ENCODE results near the gene PCNX2. TPM values are rescaled to one million over a fixed set of nuclear protein-coding genes. Genes with fewer than 3 reads are reported as not detected.

PCNX2 gene
- total and polyA plus RNA-seq, 2 of the 8 experiments (the other 6 are each of a cell fraction or from before 2014, with no cell fraction given) = 46.1 to 57.6 TPM

GRCh38 chr1:233189526-233189925 lies 106.0 kb downstream of the PCNX2 start:
- Histone ChIP-seq H3K18ac (ENCODE audit: extremely low read depth, low read length) (no peak overlapping the region), H4K20me1 (replicated peaks in 1 of 2; ENCODE audit: control insufficient read depth in 1 of 2, insufficient read depth in 2 of 2, low read length in 2 of 2) (no peaks in the 10 kb centered on the region), H4K8ac (ENCODE audit: extremely low read depth, insufficient read depth, low read length) (no peak overlapping the region), H3K14ac (ENCODE audit: insufficient read length) (no peak overlapping the region), H3K27me3 (replicated peaks in 1 of 4; ENCODE audit: control insufficient read depth in 3 of 4, extremely low read depth in 1 of 4, insufficient read depth in 3 of 4, low read length in 3 of 4) (no peaks in the 10 kb centered on the region), H3K27ac (ENCODE audit: low read depth, low read length) (no peak overlapping the region), H2BK20ac (ENCODE audit: low read length) (no peak overlapping the region), H3K9ac (replicated peaks in 1 of 4; ENCODE audit: extremely low read depth in 1 of 4, low read depth in 3 of 4, low read length in 3 of 4) (no peak overlapping the region), H3K79me2 (ENCODE audit: control insufficient read depth in 1 of 2, insufficient read depth in 2 of 2, low read length in 2 of 2) (no peaks in the 10 kb centered on the region), H2AFZ (ENCODE audit: low read length) (no peak overlapping the region), H3K23me2 (ENCODE audit: low read depth, low read length) (no peaks in the 10 kb centered on the region), H3K4me2 (ENCODE audit: insufficient read depth in 1 of 2, low read depth in 2 of 2, low read length in 2 of 2) (no peak overlapping the region), H3K4me3 (ENCODE audit: extremely low read depth in 1 of 4, insufficient read depth in 2 of 4, low read depth in 3 of 4, low read length in 4 of 4) (no peak overlapping the region), H3K23ac (ENCODE audit: insufficient read length) (no peak overlapping the region), H2BK12ac (ENCODE audit: low read depth, low read length) (no peak overlapping the region), H4K91ac (replicated peaks; ENCODE audit: insufficient read length, low read length) (no peak overlapping the region), H3K4ac (replicated peaks; ENCODE audit: insufficient read length, low read depth, low read length) (no peak overlapping the region), H3K4me1 (replicated peaks in 1 of 4; ENCODE audit: control insufficient read depth in 3 of 4, insufficient read depth in 4 of 4, low read length in 3 of 4) (no peaks in the 10 kb centered on the region), H3K9me3 (ENCODE audit: insufficient read depth in 2 of 2, low read depth in 1 of 2, low read length in 1 of 2) (no peaks in the 10 kb centered on the region), H3K56ac (replicated peaks; ENCODE audit: insufficient read length, low read depth, low read length) (no peak overlapping the region), H2BK120ac (replicated peaks; ENCODE audit: low read depth, low read length) (no peak overlapping the region), H2BK5ac (ENCODE audit: low read depth, low read length) (no peak overlapping the region), H3K79me1 (ENCODE audit: low read depth, low read length) (no peaks in the 10 kb centered on the region), H4K5ac (ENCODE audit: insufficient read length, low read depth, low read length) (no peak overlapping the region), H2AK5ac (ENCODE audit: low read depth, low read length) (no peak overlapping the region), H2BK15ac (ENCODE audit: low read length) (no peak overlapping the region), H3K36me3 (ENCODE audit: control insufficient read depth in 2 of 4, insufficient read depth in 4 of 4, low read length in 3 of 4) (peaks cover 3 to 4% (median 3%) of the 10 kb centered on the region in 4 experiments; a peak in 4 of 8 replicates)
- POLR2A ChIA-PET (ENCODE audit: partially characterized antibody) = no interaction called here
- CTCF ChIA-PET (ENCODE audit: partially characterized antibody) = no interaction called here
- WGBS, 2 experiments (ENCODE audit: extremely low coverage in 1 of 2, insufficient coverage in 1 of 2, insufficient read length in 1 of 2, insufficient replicate concordance in 2 of 2, low coverage in 1 of 2, low lambda C conversion rate in 2 of 2, missing lambda C conversion rate in 1 of 2) = 89% methylated on average over 3 of the region's 3 CpGs; no CpG with 5 or more reads in 1 of the 2 experiments
- DNase-seq (ENCODE audit: low read depth in 1 of 2, low spot score in 2 of 2) (no peak), FAIRE-seq (no peak)
- TF ChIP-seq CTCF (IDR thresholded peaks at IDR 0.05; ENCODE audit: control extremely low read depth in 1 of 3, insufficient read depth in 1 of 3, low read depth in 1 of 3, low read length in 3 of 3) (no peak), E2F6 (IDR thresholded peaks at IDR 0.05) (no peak)
